GM19025 (cell line): ENCODE data around the gene RPN2.

Experiments used
- ATAC-seq: cut with Tn5 transposase; IDR thresholded peaks from one replicate; pipeline ENCODE4 v1.9.1; 2021; ENCODE audit warnings: mild to moderate bottlenecking, low read depth, moderate library complexity; ENCODE audit not compliant: unreplicated experiment

The RPN2 gene

GRCh38 chr20:37288091-37288490, 109.0 kb downstream of the RPN2 start:
- ATAC-seq: no peak

- ATAC-seq: no peak
Observed at GRCh38 chr20:37290158-37290810, 111.2 kb downstream of the RPN2 start.
